HG03095 (cell line): ENCODE measurements around the gene PRSS57.
"Not testable (repeated sequence)": the region's sequence is repeated elsewhere in the genome, so short reads cannot be mapped to it uniquely, and the experiment has no call there.

Experiments
- ATAC-seq: cut with Tn5 transposase; IDR thresholded peaks from one replicate; pipeline ENCODE4 v1.9.1; 2021; ENCODE audit warnings: moderate library complexity; ENCODE audit not compliant: unreplicated experiment

The PRSS57 gene

GRCh38 chr19:723714-724113 lies 28.5 kb upstream of the PRSS57 start:
- ATAC-seq: no peak

- ATAC-seq: no peak
Measured at GRCh38 chr19:723247-723646, 28.0 kb upstream of the PRSS57 start.

GRCh38 chr19:722553-723101 lies 27.4 kb upstream of the PRSS57 start:
- ATAC-seq: no peak

- ATAC-seq: no peak
Measured at GRCh38 chr19:720345-721160, 25.3 kb upstream of the PRSS57 start.

GRCh38 chr19:719636-720344 lies 24.5 kb upstream of the PRSS57 start:
- ATAC-seq: no peak

GRCh38 chr19:718991-719512 lies 23.8 kb upstream of the PRSS57 start:
- ATAC-seq: no peak

- ATAC-seq: no peak
Measured at GRCh38 chr19:718251-718951, 23.1 kb upstream of the PRSS57 start.

GRCh38 chr19:715347-715746 lies 20.1 kb upstream of the PRSS57 start:
- ATAC-seq: no peak

- no peak for ATAC-seq
Measured at GRCh38 chr19:711254-711653, 16.0 kb upstream of the PRSS57 start.

GRCh38 chr19:710767-711166 lies 15.5 kb upstream of the PRSS57 start:
- ATAC-seq: no peak

GRCh38 chr19:709965-710571 lies 14.8 kb upstream of the PRSS57 start:
- ATAC-seq: no peak

GRCh38 chr19:709196-709964 lies 14.1 kb upstream of the PRSS57 start:
- ATAC-seq: no peak

- ATAC-seq: no peak
Measured at GRCh38 chr19:708154-709143, 13.2 kb upstream of the PRSS57 start, which contains the start of gene PALM. Gene PALM (plus strand): TSS chr19:708935. CDS start chr19:709147, 212 bp downstream.

- no peak for ATAC-seq
Measured at GRCh38 chr19:704447-704741, 9.1 kb upstream of the PRSS57 start.

GRCh38 chr19:703651-704446 lies 8.6 kb upstream of the PRSS57 start:
- no peak for ATAC-seq

- ATAC-seq: no peak
Measured at GRCh38 chr19:703329-703650, 8.0 kb upstream of the PRSS57 start.

- ATAC-seq: not testable (repeated sequence)
Measured at GRCh38 chr19:702847-703246, 7.6 kb upstream of the PRSS57 start.

- not testable (repeated sequence) for ATAC-seq
Measured at GRCh38 chr19:699885-700284, 4.6 kb upstream of the PRSS57 start.
